Measurements from ENCODE around the gene ZMYND8.
A peak's percentile ranks its signal among the peaks of the same experiment; 100 is the strongest.
"Not testable (repeated sequence)": the region's sequence is repeated elsewhere in the genome, so short reads cannot be mapped to it uniquely, and the experiment has no call there.

The ZMYND8 gene

GRCh38 chr20:47263465-47264084, 92.9 kb downstream of the ZMYND8 start:
- no peak for DNase-seq

DNA sequence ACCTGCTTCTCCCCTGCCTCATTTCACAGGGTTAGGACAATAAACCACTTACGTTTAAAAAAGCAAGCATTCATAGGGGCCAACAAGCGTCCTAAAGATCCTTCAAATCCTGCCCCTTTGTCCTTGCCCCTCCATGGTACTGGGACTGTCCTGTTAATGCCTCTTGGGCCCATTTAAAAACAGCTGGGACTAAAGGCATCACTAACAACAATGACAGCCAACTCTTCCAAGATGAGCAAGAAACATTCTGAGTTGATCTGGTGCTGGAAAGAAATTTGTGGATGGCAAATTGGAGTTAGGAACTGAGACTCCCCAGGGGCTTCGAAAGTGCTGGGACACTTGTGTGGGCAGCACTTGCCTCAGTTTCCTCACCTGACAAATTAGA, 93.4 kb downstream of the ZMYND8 start:
- no peak for DNase-seq

GRCh38 chr20:47262365-47263013, 94.0 kb downstream of the ZMYND8 start:
- DNase-seq: no peak

GRCh38 chr20:47262008-47262364, 94.5 kb downstream of the ZMYND8 start:
- no peak for DNase-seq

DNA sequence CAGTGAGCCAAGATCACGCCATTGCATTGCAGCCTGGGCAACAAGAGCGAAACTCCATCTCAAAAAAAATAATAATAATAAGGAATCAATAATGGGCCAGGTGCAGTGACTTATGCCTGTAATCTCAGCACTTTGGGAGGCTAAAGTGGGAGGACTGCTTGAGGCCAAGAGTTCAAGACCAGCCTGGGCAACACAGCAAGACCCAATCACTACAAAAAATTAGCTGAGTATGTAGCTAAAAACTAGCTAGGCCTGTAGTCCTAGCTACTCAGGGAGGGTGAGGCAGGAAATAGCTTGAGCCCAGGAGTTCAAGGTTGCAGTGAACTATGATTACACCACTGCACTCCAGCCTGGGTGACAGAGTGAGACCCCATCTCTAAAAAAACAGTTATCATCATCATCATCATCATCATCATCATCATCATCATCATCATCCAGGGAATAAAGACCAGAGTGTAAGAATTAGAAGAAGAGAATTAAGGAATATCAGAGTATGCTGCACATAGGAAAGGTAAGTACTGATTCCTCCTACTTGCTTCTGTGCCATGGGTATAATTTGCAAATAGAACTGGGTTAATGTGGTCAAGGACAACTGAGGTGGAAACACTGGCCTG, 95.2 kb downstream of the ZMYND8 start:
- not testable (repeated sequence) for DNase-seq

DNA sequence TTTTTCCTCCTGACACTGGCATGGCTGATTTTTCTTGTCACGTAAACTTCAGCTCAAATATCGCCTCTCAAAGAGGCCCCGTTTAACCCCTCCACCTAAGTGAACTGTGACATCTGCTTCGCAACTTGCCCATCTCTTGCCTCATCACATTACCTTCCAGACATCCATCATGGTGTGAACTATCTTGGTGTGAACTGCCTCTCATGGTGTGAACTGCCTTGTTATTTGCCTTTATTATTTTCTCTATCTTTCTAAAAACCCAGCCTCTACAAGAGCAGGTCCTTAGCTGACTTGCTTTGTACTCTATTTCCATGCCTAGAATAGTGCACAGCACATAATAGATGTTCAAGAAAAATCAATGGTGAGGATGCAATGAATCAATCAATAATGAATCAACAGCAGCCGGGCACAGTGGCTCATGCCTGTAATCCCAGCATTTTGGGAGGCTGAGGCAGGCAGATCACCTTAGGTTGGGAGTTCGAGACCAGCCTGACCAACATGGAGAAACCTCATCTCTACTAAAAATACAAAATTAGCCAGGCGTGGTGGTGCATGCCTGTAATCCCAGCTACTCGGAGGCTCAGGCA, 95.9 kb downstream of the ZMYND8 start:
- DNase-seq: not testable (repeated sequence)

DNA sequence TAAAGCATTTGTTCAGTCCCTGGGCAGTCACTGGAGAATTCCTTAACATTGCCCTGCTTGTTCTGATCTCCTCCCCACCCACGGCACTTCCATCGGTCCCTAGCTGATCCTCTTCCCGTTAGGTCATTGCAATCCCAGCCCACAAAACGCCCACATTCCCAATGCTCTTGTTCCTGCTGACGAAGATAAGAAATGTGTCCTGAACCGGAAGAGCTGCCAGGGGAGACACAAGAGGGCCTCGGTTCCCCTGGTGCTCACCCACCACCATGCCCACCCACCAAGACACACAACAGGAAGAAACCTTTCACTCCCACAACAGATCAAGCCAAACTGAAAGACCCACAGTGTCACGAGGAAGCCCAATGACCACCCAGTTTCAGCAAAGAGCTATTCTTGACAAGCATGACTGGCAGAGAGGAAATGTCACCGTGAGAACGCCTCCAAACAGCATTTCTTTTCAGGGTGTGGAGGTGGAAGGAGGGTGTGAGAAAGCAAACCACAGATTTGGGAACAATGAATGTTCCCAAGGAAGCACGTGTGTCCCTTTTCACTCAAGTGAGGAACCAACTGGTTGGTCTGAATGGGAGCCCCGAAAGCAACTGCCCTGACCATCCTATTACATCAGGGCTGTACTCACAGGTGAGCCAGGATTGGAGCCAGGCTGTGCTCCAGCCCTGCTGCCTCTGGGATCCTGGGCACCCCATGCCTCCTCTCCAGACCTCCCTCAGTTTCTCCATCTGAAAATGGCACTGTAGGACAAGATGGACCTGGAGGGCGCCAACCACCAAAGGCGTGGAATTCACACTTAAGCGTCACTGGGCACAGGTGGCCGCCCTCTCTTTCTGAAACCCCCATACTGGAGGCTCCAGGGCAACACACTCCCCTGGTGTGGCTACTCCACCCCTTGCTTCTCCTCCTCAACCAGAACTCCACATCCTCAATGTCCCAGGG, 97.5 kb downstream of the ZMYND8 start:
- DNase-seq: peak; percentile 53

DNA sequence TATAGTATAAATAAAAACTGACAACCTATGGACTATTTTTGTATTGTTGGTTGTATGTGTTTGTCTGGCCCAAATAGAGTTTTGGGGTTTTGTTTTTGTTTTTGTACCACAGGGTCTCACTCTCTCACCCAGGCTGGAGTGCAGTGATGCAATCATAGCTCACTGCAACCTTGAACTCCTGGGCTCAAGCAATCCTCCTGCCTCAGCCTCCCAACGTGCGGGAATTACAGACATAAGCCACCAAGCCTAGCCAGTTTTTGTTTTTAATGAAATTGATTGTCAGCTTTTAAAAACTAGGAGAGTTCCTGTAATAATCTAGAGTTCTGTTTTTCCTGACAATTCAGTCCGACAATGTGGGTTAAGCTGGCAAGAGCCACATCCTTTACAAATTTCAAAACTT, 98.7 kb downstream of the ZMYND8 start:
- DNase-seq: no peak

- no peak for DNase-seq
These were observed 99.2 kb downstream of the ZMYND8 start for GRCh38 chr20:47257256-47257655.

DNA sequence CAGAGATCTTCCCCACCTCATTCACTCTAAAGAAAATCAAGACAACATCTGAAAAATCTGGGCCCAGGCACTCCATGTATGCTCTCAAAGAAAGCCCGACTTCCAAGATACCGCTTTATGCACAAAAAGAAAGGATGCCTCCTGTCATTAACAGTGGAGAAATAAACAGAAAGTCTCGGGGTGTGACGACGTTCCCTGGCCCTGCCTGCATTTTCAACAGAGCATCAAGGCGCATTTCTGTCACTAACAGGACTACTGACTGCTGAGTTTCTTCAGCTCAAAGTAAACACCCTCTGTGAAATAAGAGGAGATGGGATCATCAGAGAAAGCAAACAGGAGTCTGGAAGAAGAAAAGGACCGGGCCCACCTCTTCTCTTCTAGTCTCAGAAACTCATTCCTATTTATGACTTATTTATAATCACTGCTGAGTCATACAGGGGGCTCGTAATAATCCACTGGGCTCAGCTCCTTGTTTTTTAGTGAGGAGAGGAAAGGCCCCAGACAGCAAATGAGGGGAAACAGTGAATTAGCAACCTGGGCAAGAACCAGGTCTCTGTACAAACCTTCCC, 99.7 kb downstream of the ZMYND8 start:
- peak; percentile 51 for DNase-seq

GRCh38 chr20:47253872-47254271, 102.6 kb downstream of the ZMYND8 start:
- DNase-seq: no peak

DNA sequence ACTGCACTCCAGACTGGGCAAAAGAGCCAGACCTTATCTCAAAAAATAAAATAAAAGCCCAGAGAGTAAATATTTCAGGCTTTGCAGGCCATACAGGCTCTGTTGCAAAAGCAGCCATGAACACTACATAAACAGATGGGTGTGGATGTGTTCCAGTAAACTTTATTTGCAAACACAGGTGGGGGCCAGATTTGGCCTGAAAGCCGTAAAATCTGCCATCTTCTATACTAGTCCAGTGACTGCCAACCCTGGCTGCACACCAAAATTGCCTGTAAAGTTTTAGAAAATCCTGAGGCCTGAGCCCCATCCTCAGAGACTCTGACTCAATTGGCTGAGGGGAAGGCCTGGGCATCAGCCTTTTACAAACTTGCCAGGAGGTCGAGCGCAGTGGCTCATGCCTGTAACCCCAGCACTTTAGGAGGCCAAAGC, 103.6 kb downstream of the ZMYND8 start:
- DNase-seq: no peak

GRCh38 chr20:47251154-47252020, 105.1 kb downstream of the ZMYND8 start:
- no peak for DNase-seq

- no peak for DNase-seq
These were observed 106.1 kb downstream of the ZMYND8 start for GRCh38 chr20:47250360-47250759.

GRCh38 chr20:47249913-47250312, 106.6 kb downstream of the ZMYND8 start:
- no peak for DNase-seq

DNA sequence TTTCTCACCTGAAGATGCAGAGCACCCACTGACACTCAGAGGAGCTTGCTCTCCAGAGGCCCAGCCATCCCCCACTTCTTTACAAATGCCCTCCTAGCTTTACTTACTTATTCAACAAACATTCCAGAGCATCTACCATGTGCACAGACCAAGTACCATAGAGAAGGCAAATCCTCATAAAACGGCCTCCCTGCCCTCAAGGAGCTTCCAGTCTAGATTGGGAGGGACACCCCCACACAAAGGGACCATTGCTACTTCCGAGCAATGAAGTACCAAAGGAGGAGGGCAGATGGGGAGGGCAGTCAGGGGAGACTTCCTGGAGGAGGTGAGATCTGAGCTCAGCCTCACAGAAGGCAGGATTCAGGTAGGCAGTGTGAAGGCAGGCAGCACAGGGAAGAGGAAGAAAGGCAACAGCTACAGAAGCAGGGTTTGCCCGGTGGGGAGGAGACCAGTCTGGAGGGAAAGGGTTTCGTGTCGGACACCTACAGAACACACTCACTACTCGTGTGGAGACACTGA, 108.0 kb downstream of the ZMYND8 start:
- DNase-seq: no peak

GRCh38 chr20:47247972-47248371, 108.5 kb downstream of the ZMYND8 start:
- no peak for DNase-seq

- DNase-seq: no peak
These were observed 110.3 kb downstream of the ZMYND8 start for GRCh38 chr20:47246061-47246777.

- not testable (repeated sequence) for DNase-seq
These were observed 111.3 kb downstream of the ZMYND8 start for GRCh38 chr20:47245166-47245565.

GRCh38 chr20:47244451-47244850, 112.0 kb downstream of the ZMYND8 start:
- no peak for DNase-seq
